OCI-LY7 (cell line): ENCODE measurements around the gene NOM1. TPM values are rescaled to one million over a fixed set of nuclear protein-coding genes. Genes with fewer than 3 reads are reported as not detected.
"Not testable (repeated sequence)": the region's sequence is repeated elsewhere in the genome, so short reads cannot be mapped to it uniquely, and the experiment has no call there.

Experiments
- BruUV-seq: library from RNA; stranded (reverse); fragments of 400-500 nt; replicated peaks from 2 replicates; lab custom pipeline; 2021; lab: Mats Ljungman, UMichigan
- CTCF ChIA-PET: fragments of 300-600 bp; sonication (Branson Sonifier 250); formaldehyde crosslinking; loops from one replicate; lab custom pipeline; 2022; ENCODE audit warnings: antibody characterized with exemption; ENCODE audit not compliant: unreplicated experiment; lab: Charles Lee
- POLR2A ChIA-PET: fragments of 300-600 bp; sonication (Branson Sonifier 250); formaldehyde crosslinking; loops from one replicate; lab custom pipeline; 2022; ENCODE audit warnings: antibody characterized with exemption; lab: Charles Lee
- DNase-seq: peaks from one replicate; pipeline ENCODE4 v3.0.0-alpha.2; 2015; ENCODE audit warnings: low spot score
- H2AFZ ChIP-seq: fragments of 200-600 bp; sonication (generic), shearing (Covaris generic); 2 replicates; pipeline ENCODE4 v1.6.1; 2014; ENCODE audit warnings: mild to moderate bottlenecking, antibody characterized with exemption, low read length, moderate library complexity
- H3K27ac ChIP-seq: fragments of 200-600 bp; sonication (generic); 2 replicates; pipeline ENCODE4 v1.5.1; 2014; ENCODE audit warnings: mixed run types, low read depth, mild to moderate bottlenecking, moderate library complexity, low read length, inconsistent platforms; ENCODE audit not compliant: poor library complexity, severe bottlenecking
- H3K36me3 ChIP-seq: fragments of 200-600 bp; sonication (generic); 2 replicates; pipeline ENCODE4 v1.6.1; 2014; ENCODE audit warnings: mild to moderate bottlenecking, antibody characterized with exemption, low read length, moderate library complexity, mixed read lengths; ENCODE audit not compliant: insufficient read depth
- H3K4me1 ChIP-seq: fragments of 200-600 bp; sonication (generic); 2 replicates; pipeline ENCODE4 v1.5.1; 2014; ENCODE audit warnings: mild to moderate bottlenecking, low read length; ENCODE audit not compliant: insufficient read depth, poor library complexity, severe bottlenecking
- H3K4me2 ChIP-seq: fragments of 200-600 bp; sonication (generic); 2 replicates; pipeline ENCODE4 v1.6.1; 2014; ENCODE audit warnings: mild to moderate bottlenecking, low read length
- H3K4me3 ChIP-seq: fragments of 200-600 bp; sonication (generic); 2 replicates; pipeline ENCODE4 v1.5.1; 2014; ENCODE audit warnings: mild to moderate bottlenecking, low read depth, low read length; ENCODE audit not compliant: poor library complexity, severe bottlenecking
- H3K79me2 ChIP-seq: fragments of 200-600 bp; sonication (generic); 2 replicates; pipeline ENCODE4 v1.6.1; 2016; ENCODE audit warnings: low read depth, mild to moderate bottlenecking, low read length, moderate library complexity, mixed read lengths; ENCODE audit not compliant: insufficient read depth
- H3K9me2 ChIP-seq: fragments of 200-600 bp; sonication (generic); 2 replicates; pipeline ENCODE4 v1.6.1; 2016; ENCODE audit warnings: mild to moderate bottlenecking, low read length, mixed read lengths; ENCODE audit not compliant: insufficient read depth
- H3K9me3 ChIP-seq: fragments of 200-600 bp; sonication (generic); 2 replicates; pipeline ENCODE4 v1.6.1; 2014; ENCODE audit warnings: mild to moderate bottlenecking, mixed run types, low read length, mixed read lengths
- H4K20me1 ChIP-seq: fragments of 200-600 bp; sonication (generic); 2 replicates; pipeline ENCODE4 v1.6.1; 2014; ENCODE audit warnings: mild to moderate bottlenecking, antibody characterized with exemption, low read length, moderate library complexity, mixed read lengths; ENCODE audit not compliant: insufficient read depth
- CTCF ChIP-seq: fragments of 200-600 bp; sonication (generic); conservative IDR thresholded peaks from 2 replicates; pipeline ENCODE4 v1.5.1; 2014; ENCODE audit warnings: mild to moderate bottlenecking, antibody characterized with exemption, low read length, moderate library complexity, mixed read lengths
- EZH2phosphoT487 ChIP-seq: fragments of 200-600 bp; sonication (generic); IDR thresholded peaks from 2 replicates; pipeline ENCODE4 v1.6.1; 2018; ENCODE audit warnings: low read depth, borderline replicate concordance, mild to moderate bottlenecking, mixed run types, antibody characterized with exemption, low read length, moderate library complexity, mixed read lengths
- intact Hi-C: fragments of 100-400 bp; cut with micrococcal nuclease; formaldehyde crosslinking; loops from one replicate; pipeline ENCODE4 v1.10.0; 2022; ENCODE audit not compliant: unreplicated experiment
- total RNA-seq, 2 experiments: library from RNA; depleted of rRNA in 1 of 2; stranded (reverse); fragments of >200 nt in 1 of 2; shearing (Covaris generic) in 1 of 2; gene quantifications; 2 replicates each; pipeline ENCODE4 v1.2.3, GENCODE V29; 2014 to 2022

Gene NOM1
- total RNA-seq, 2 experiments from 2014 or later = 40.2 to 59.9 TPM

- Histone ChIP-seq H3K79me2 (no peaks in the 10 kb centered on the region), H3K4me1 (peaks cover 44% of the 10 kb centered on the region), H2AFZ (no peak overlapping the region), H3K9me2 (no peaks in the 10 kb centered on the region), H3K36me3 (no peaks in the 10 kb centered on the region), H3K4me3 (no peak overlapping the region), H4K20me1 (no peaks in the 10 kb centered on the region), H3K9me3 (no peaks in the 10 kb centered on the region), H3K27ac (no peak overlapping the region), H3K4me2 (no peak overlapping the region)
- POLR2A ChIA-PET = interaction anchor here (0.7 to 0.9 kb wide), 3 partner anchors 15 to 30 kb away, joined by 3 read pairs; no protein-coding TSS in a partner anchor
- no peak for DNase-seq
- intact Hi-C loops = no loop called here
- TF ChIP-seq CTCF = no peak
- TF ChIP-seq EZH2phosphoT487 = no peak
- CTCF ChIA-PET = no interaction called here
- BruUV-seq = no TSS peak
Observed at GRCh38 chr7:156929789-156930539, 19.5 kb upstream of the NOM1 start.

GRCh38 chr7:156932006-156932405 is 17.5 kb upstream of the NOM1 start:
- no peak for DNase-seq
- Histone ChIP-seq H3K9me3 (no peaks in the 10 kb centered on the region), H3K27ac (no peak overlapping the region), H3K4me1 (peaks cover 34% of the 10 kb centered on the region), H3K9me2 (no peaks in the 10 kb centered on the region), H3K36me3 (no peaks in the 10 kb centered on the region), H4K20me1 (no peaks in the 10 kb centered on the region), H3K4me3 (no peak overlapping the region), H2AFZ (no peak overlapping the region; the same call in 1 of the 2 replicates), H3K4me2 (no peak overlapping the region), H3K79me2 (no peaks in the 10 kb centered on the region)
- intact Hi-C loops = no loop called here
- CTCF ChIA-PET = no interaction called here
- TF ChIP-seq EZH2phosphoT487 (no peak), CTCF (no peak)
- POLR2A ChIA-PET = interaction anchor here (0.6 to 2.0 kb wide), 5 partner anchors 11 to 279 kb away, joined by 3 to 5 read pairs (median 3); partner anchors contain the start of gene LMBR1
- BruUV-seq = no TSS peak

GRCh38 chr7:156935250-156935649 is 14.3 kb upstream of the NOM1 start:
- Histone ChIP-seq H3K9me3 (no peaks in the 10 kb centered on the region), H2AFZ (no peak overlapping the region), H3K9me2 (no peaks in the 10 kb centered on the region), H3K4me2 (no peak overlapping the region), H3K4me3 (no peak overlapping the region), H3K79me2 (no peaks in the 10 kb centered on the region), H3K4me1 (peaks cover 3% of the 10 kb centered on the region), H3K27ac (no peak overlapping the region), H4K20me1 (no peaks in the 10 kb centered on the region), H3K36me3 (no peaks in the 10 kb centered on the region)
- no TSS peak for BruUV-seq
- TF ChIP-seq EZH2phosphoT487 (no peak), CTCF (no peak)
- no peak for DNase-seq
- intact Hi-C loops = no loop called here
- ChIA-PET POLR2A (no interaction called here), CTCF (no interaction called here)

GRCh38 chr7:156936766-156937165 is 12.7 kb upstream of the NOM1 start:
- H3K27ac ChIP-seq = not testable (repeated sequence)

More at GRCh38 chr7:156936766-156937165, 12.7 kb upstream of the NOM1 start:
- H2AFZ ChIP-seq, H3K79me2 ChIP-seq, H3K9me2 ChIP-seq, H3K4me3 ChIP-seq, BruUV-seq, CTCF ChIA-PET, H3K36me3 ChIP-seq, H3K9me3 ChIP-seq, H4K20me1 ChIP-seq, H3K4me2 ChIP-seq, DNase-seq, H3K4me1 ChIP-seq, intact Hi-C loops: not testable (repeated sequence)
- POLR2A ChIA-PET = interaction anchor here (1.0 kb wide), 1 partner anchor 19 kb away, joined by 3 read pairs; no protein-coding TSS in a partner anchor
